Femur (tissue), 1 donor: ENCODE results near the gene SERPINB7.

Experiments
- DNase-seq: peaks from one replicate; pipeline ENCODE4 v3.0.0-alpha.2; 2017

The SERPINB7 gene

DNA sequence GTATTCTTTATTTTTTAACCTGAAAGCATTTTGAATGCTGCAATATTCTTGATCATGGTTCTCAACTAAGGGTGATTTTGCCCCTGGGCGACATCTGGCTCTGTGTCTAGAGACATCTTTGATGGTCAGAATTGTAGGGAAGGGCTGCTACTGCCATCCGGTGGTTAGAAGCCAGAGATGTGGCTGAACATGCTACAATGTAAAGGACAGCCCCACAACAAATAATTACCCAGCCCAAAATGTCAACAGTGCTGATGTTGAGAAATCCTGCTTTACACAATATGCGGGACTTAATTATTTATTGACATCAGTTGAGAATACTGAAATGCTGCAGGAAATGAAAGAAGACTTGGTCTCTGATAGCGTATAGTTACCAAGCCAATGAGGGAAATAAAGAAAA, 74.8 kb downstream of the SERPINB7 start:
- DNase-seq, result no peak

DNA sequence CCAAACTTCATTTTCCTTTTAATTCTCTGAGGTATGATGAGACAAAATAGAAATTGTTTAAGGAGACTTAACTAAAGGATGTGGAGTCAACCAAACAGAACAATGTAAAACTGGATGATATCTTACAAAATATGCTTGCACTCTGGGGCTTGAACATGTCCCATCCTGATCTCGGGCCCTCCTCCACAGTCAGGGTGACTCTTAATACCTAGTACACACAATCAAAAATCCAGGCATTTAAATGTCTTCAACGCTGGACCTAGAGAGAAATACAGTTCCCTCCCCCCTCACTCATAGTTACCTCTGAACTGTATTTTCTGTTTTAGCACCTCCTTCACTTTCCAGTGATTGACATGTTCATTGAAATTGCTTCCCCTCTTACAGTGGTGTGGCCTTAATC, 75.4 kb downstream of the SERPINB7 start:
- no peak for DNase-seq
